Nephron progenitor cell (in vitro differentiated cells): ENCODE results near the gene EPM2A.

Source experiments
- DNase-seq: peaks from one replicate; pipeline ENCODE4 v3.0.0; 2021
- H3K27ac Mint-ChIP-seq: 2 replicates; pipeline ENCODE4 v1.8.0; 2021; ENCODE audit warnings: mild to moderate bottlenecking, moderate library complexity, mixed read lengths
- H3K27me3 Mint-ChIP-seq: 2 replicates; pipeline ENCODE4 v1.8.0; 2021; ENCODE audit warnings: mild to moderate bottlenecking, low read depth, mixed read lengths; ENCODE audit not compliant: poor library complexity
- H3K36me3 Mint-ChIP-seq: 2 replicates; pipeline ENCODE4 v1.8.0; 2021; ENCODE audit warnings: low read depth, mixed read lengths
- H3K4me1 Mint-ChIP-seq: 2 replicates; pipeline ENCODE4 v1.8.0; 2021; ENCODE audit warnings: mixed read lengths
- H3K4me3 Mint-ChIP-seq: 2 replicates; pipeline ENCODE4 v1.8.0; 2021; ENCODE audit warnings: mild to moderate bottlenecking, moderate library complexity, mixed read lengths
- H3K9me3 Mint-ChIP-seq: 2 replicates; pipeline ENCODE4 v1.8.0; 2021; ENCODE audit warnings: mild to moderate bottlenecking, moderate library complexity, mixed read lengths
- TF ChIP-seq, protein P1 (sequence below): fragments of 200-600 bp; sonication (generic); IDR thresholded peaks from 2 replicates; pipeline ENCODE4 v1.5.0; 2021; ENCODE audit warnings: antibody characterized with exemption

EPM2A gene

DNA sequence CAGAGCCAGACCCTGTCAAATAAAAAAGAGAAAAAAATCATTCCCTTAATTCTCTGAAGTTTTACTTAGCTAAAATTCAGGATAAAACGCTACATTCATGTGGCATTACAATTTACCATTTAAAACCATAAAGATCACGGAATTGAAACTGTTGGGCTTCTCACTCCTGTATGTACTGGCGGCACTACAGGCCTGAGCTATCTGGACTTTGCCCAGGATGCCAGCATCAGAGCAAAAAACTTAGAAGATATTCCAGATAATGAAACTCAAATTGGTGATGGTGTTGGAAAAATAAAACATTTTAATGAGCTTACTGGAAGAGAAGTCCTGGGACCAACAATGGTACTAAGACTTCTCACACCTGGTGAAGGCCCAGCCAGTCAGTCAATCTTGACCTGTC lies 14.2 kb downstream of the EPM2A start:
- Mint-ChIP-seq H3K4me3 (no peak overlapping the region), H3K4me1 (no peaks in the 10 kb centered on the region), H3K9me3 (peaks cover 34% of the 10 kb centered on the region), H3K27me3 (no peaks in the 10 kb centered on the region), H3K36me3 (peaks cover 29% of the 10 kb centered on the region), H3K27ac (no peak overlapping the region)
- DNase-seq = no peak
- TF ChIP-seq, protein P1, sequence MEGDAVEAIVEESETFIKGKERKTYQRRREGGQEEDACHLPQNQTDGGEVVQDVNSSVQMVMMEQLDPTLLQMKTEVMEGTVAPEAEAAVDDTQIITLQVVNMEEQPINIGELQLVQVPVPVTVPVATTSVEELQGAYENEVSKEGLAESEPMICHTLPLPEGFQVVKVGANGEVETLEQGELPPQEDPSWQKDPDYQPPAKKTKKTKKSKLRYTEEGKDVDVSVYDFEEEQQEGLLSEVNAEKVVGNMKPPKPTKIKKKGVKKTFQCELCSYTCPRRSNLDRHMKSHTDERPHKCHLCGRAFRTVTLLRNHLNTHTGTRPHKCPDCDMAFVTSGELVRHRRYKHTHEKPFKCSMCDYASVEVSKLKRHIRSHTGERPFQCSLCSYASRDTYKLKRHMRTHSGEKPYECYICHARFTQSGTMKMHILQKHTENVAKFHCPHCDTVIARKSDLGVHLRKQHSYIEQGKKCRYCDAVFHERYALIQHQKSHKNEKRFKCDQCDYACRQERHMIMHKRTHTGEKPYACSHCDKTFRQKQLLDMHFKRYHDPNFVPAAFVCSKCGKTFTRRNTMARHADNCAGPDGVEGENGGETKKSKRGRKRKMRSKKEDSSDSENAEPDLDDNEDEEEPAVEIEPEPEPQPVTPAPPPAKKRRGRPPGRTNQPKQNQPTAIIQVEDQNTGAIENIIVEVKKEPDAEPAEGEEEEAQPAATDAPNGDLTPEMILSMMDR = no peak

DNA sequence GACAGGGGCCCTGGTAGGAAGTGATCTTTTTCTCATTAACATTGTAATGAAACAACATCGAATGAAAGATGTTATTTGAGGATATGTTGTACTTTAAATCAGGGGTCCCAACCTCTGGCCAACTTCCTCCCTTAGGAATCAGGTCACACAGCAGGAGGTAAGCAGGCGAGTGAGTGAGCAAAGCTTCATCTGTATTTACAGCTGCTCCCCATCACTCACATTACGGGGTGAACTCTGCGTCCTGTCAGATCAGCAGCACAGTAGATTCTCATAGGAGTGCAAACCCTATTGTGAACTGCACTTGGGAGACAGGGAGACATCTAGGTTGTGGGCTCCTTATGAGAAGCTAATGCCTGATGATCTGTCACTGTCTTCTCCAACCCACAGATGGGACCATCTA lies 19.9 kb downstream of the EPM2A start:
- TF ChIP-seq, protein P1 = no peak
- H3K4me1 Mint-ChIP-seq = no peaks in the 10 kb centered on the region
- H3K27me3 Mint-ChIP-seq = no peaks in the 10 kb centered on the region

DNA sequence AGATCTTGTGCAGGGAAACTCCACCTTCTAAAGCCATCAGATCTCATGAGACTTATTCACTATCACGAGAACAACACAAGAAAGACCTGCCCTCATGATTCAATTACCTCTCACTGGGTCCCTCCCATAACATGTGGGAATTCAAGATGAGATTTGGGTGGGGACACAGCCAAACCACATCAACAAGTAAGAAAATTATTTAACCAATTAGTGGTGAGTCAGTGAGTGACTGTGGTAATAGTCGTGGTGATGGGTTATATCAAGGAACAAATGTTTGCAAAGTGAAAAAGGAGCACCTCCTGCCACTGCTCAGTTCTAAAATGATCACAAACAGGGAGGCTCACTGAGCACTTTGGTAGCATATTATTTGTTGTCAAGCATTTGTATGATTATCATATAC lies 20.6 kb downstream of the EPM2A start:
- H3K9me3 Mint-ChIP-seq = peaks cover 44% of the 10 kb centered on the region
- H3K36me3 Mint-ChIP-seq = peaks cover 50% of the 10 kb centered on the region
- H3K27me3 Mint-ChIP-seq = no peaks in the 10 kb centered on the region
- H3K27ac Mint-ChIP-seq = no peak overlapping the region
- TF ChIP-seq, protein P1 = no peak
- H3K4me1 Mint-ChIP-seq = no peaks in the 10 kb centered on the region
- H3K4me3 Mint-ChIP-seq = no peak overlapping the region
- no peak for DNase-seq

More for the DNA sequence above, 19.9 kb downstream of the EPM2A start:
- Mint-ChIP-seq H3K4me3 (no peak overlapping the region), H3K36me3 (peaks cover 55% of the 10 kb centered on the region), H3K27ac (no peak overlapping the region), H3K9me3 (peaks cover 43% of the 10 kb centered on the region)
- DNase-seq = no peak

DNA sequence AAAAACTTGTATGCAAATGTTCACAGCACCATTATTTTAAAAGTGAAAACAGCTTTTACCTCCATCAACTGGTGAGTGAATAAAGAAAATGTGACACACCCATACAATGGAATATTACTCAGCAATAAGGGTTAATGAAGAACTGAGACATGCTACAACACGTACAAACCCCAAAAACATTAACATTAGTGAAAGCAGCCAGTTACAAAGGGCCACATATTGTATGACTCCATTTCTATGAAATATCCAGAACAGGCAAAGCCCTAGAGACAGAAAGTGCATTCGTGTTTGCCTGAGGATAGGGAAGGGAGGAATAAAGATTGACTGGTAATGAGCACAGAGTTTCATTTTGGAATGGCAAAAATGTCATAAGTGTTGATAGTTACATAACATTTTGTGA lies 21.5 kb downstream of the EPM2A start:
- Mint-ChIP-seq H3K36me3 (peaks cover 56% of the 10 kb centered on the region), H3K4me1 (no peaks in the 10 kb centered on the region), H3K9me3 (peaks cover 53% of the 10 kb centered on the region), H3K27ac (no peak overlapping the region), H3K4me3 (no peak overlapping the region), H3K27me3 (no peaks in the 10 kb centered on the region)
- TF ChIP-seq, protein P1 = no peak
- no peak for DNase-seq

DNA sequence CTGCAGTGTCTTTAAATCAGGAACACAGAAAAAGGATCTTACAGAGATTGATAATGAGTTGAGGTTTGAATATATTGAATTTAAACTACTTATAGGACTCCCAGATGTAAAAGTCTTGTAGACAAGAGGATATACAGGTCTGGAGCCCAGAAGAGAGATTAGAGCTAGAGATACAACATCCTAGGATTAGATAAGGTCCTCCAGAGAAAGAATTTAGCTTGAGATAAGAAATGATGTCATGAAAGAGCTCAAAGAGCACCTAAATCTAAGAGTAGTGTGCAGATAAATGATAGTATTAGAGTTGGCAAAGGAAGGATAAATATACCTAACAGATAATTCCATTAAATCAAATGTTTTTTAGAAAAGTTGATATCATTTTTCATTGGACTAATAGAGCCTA lies 23.9 kb downstream of the EPM2A start:
- no peak for DNase-seq
- no peaks in the 10 kb centered on the region for H3K4me1 Mint-ChIP-seq
- TF ChIP-seq, protein P1 = no peak
- H3K27me3 Mint-ChIP-seq = peaks cover 7% of the 10 kb centered on the region
- H3K36me3 Mint-ChIP-seq = peaks cover 62% of the 10 kb centered on the region
- H3K4me3 Mint-ChIP-seq = no peak overlapping the region
- H3K9me3 Mint-ChIP-seq = peaks cover 54% of the 10 kb centered on the region
- H3K27ac Mint-ChIP-seq = no peak overlapping the region

DNA sequence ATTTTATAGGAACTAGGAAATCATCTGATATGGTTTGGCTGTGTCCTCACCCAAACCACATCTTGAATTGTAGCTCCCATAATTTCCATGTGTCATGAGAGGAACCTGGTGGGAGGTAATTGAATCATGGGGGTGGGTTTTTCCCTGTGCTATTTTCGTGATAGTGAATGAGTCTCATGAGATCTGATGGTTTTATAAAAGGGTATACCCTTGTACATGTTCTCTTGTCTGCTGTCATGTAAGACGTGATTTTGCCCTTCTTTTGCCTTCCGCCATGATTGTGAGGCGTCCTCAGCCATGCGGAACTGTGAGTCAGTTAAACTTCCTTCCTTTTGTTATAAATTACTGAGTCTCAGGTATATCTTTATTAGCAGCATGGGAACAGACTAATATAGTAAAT lies 27.9 kb downstream of the EPM2A start:
- Mint-ChIP-seq H3K36me3 (peaks cover 29% of the 10 kb centered on the region), H3K27ac (peak overlapping the region; percentile 19), H3K4me1 (no peaks in the 10 kb centered on the region), H3K4me3 (no peak overlapping the region), H3K27me3 (peaks cover 9% of the 10 kb centered on the region), H3K9me3 (peaks cover 28% of the 10 kb centered on the region)
- DNase-seq = no peak
- TF ChIP-seq, protein P1 = no peak
